ENCODE measurements around the gene MAST3.

Gene MAST3

DNA sequence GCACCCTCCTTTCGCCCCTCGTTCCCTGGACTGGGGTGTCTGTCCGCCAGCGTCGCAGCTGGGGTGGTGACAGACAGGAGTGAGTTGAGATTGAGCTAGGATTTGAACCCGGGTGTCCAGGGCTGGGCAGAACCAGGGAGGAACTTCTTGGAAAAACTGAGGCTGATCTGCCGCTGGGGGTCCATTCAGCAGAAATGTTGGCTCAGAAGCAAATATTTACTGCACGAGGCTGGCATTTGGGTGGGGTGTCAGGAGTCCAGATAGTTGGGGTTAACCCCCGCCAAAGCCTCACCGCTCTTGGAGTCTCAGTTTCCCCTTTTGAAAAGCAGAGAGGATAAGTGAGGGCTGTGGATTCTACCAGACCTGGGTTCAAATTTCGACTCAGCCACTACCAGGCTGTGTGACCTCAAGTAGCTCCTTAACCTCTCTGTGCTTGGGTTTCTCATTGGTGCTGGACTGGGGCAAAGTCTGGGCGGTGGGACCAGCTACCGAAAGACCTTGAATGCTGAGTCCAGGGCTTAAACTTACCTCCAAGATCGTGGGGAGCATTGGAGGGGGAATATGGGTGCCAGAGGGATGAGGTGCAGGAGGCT lies 20.9 kb downstream of the MAST3 start:
- TF ChIP-seq, protein P1, sequence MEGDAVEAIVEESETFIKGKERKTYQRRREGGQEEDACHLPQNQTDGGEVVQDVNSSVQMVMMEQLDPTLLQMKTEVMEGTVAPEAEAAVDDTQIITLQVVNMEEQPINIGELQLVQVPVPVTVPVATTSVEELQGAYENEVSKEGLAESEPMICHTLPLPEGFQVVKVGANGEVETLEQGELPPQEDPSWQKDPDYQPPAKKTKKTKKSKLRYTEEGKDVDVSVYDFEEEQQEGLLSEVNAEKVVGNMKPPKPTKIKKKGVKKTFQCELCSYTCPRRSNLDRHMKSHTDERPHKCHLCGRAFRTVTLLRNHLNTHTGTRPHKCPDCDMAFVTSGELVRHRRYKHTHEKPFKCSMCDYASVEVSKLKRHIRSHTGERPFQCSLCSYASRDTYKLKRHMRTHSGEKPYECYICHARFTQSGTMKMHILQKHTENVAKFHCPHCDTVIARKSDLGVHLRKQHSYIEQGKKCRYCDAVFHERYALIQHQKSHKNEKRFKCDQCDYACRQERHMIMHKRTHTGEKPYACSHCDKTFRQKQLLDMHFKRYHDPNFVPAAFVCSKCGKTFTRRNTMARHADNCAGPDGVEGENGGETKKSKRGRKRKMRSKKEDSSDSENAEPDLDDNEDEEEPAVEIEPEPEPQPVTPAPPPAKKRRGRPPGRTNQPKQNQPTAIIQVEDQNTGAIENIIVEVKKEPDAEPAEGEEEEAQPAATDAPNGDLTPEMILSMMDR (IDR thresholded peaks at IDR 0.05) = no peak

DNA sequence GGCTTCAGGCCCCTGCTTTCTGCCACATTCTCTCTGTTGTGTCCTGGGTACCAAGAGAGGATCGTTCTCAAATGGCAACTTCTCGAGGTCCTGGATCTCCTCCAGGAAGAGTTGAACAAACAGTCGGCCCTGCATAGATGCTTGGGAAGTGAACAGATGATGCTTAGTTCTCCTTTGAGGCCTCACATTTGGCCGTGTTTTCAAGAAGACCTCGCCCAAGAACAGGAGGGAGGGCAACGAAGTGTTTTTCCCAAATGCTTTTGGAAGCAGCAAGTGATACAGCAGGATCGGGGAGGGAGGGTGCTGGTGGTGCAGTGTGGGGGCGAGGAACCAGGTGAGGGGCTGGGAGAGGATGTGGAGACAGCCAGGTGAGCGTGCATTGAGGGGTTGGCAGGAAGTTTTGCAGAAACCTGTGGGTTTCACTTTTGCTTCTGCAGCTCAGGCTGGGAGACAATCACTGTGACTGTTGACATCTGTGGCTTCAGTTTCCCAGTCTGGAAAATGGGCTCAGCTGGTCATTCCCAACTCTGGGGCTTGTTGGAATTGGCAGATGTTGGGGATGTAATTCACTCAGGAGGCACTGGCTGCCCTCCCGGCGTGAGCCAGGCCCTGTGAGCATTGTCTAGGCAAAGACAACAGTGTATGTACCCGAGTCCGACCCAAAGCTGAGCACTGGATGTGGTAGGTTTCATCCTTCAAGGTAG lies 21.6 kb downstream of the MAST3 start:
- TF ChIP-seq, protein P1 (IDR thresholded peaks at IDR 0.05) = no peak

DNA sequence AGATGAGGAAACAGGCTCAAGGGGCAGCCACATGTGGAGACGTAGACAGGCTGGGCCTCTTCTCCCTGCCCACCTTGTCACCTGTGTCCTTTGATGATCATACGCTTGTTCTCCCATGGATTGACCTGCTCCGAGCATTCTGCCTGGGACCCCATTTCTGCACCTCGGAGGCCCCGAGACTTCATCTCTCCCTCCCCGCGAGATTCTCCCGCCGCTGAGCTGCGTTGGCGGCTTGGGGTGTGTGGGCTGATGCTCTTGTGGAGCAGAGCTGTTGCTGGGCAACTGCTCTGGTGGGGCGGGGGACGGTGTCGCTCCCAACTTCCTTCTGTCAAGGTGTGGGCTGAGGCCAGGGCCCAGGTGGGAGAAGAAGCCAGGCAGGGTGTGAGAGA lies 22.1 kb downstream of the MAST3 start:
- TF ChIP-seq, protein P1 (IDR thresholded peaks at IDR 0.05) = no peak

DNA sequence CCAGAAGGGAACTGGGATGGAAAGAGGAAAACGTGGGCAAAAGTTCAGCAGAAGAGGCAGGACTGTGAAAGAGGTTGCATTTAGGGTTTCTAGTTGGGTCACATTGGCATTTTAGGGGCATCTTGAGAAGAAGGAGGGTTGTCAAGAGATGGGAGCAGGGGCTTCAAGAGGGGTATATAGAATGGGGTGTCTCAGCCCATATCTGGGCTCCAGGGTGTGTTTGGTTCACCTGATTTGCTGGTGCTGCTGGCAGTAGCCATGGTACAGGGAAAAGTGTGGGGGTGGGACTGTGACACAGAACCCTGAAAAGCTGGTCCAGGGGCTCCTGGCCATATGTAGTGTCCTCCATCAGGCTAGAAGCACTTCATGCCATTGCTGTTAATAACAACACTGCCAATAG lies 22.5 kb downstream of the MAST3 start:
- TF ChIP-seq, protein P1 (IDR thresholded peaks at IDR 0.05) = no peak

DNA sequence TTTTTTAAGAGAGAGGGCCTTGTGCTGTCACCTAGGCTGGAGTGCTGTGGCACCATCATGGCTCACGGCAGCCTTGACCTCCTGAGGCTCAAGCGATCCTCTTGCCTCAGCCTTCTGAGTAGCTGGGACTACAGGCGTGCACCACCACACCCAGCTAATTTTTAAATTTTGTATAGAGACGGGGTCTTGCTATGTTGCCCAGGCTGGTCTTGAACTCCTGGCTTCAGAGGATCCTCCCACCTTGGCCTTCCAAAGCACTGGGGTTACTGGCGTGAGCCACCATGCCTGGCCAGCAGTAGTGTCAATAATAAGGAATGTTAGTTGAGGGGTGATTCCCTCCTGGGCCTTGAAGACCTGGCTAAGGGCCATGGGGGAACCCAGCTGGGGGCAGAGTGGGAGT lies 23.6 kb downstream of the MAST3 start:
- TF ChIP-seq, protein P1 (IDR thresholded peaks at IDR 0.05) = no peak

DNA sequence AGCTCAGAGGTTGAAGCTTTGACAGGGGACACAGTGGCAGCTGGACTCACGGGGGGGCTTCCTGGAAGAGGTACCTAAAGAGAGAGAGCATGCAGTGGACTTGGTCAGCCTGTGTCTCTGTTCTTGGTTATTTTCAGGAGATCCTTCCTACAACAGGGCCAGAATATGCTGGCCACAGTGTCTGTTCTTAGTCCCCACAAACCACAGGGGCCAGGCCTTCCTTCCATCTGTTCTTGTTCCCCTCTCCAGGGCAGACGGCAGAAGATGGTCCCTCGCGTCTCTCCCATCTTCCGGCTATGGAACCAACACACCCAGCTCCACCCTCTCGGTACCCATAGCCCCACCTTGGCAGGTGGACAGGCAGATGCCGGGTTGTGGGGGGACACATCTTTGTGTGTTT lies 24.8 kb downstream of the MAST3 start:
- TF ChIP-seq, protein P1 (IDR thresholded peaks at IDR 0.05) = no peak

DNA sequence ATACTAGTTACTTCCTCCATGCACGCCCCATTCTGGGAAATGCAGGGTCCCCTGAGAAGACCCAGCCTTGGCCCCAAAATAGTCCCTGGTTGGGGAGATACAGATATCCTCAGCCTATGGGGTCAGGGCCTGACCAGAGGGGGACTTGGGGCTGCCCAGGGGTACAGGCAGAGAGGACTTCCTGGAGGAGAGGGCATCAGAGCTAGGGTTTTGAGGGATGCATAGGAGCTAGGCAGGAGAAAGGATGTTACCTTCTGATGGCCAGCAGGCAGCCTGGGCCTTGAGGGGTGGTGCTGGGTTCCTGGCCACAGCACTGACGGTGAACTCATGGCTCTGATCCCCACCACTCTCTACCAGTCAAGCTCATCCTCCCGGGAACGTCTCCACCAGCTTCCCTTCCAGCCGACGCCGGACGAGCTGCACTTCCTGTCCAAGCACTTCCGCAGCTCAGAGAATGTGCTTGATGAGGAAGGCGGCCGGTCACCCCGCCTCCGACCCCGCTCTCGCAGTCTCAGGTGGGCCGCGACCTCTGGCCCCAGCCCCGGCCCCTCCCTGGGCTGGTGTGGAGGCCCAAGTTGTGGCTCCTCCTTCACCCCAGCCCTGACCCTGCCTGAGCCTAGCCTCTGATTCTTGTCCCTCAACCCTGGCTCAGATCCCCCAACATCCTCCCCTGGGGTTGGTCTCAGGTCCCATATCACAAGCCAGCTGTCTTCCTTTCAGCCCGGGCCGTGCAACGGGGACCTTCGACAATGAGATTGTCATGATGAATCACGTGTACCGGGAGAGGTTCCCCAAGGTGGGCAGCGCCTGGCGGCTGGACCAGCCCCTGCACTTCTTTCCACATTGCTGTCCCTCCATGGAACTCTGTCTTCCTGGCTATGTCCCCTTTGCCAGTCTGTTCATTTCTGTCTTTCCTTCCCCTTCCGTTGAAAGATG lies 25.6 kb downstream of the MAST3 start:
- TF ChIP-seq, protein P1 (IDR thresholded peaks at IDR 0.05) = no peak

All from LNCAP (cell line).